Measurements from ENCODE around the gene CAMK2B.

CAMK2B gene

DNA sequence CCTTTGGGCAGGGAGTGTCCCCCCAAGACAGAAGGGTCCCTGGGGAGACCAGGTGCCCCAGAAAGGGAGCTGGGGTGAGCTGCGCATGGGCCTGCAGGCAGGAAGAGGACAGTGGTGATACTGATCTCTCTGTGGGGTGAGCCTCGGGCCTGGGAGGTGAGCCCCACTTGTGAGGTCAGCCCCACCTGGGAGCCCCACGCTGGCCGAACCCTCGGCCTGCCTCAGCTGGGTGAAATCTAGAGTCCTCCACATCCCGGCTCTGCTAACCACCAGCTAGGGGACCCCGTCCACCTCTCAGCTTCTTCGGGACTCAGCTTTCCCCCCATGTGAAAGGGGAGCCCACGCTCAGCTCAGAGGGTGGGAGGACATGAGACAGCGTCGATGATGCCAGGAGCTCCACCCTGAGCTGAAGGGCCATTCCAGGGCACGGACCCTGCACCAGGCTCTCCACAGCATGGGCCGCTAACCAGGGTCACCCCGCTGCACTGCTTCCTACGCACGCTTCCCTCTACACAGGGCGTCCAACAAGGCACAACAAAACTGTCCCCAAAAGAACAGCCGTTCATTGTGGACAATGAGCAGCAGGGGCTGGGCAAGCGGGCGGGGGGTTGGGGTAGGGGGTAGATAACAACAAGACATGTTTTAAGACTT is 48.7 kb downstream of the CAMK2B start:
- TF ChIP-seq SIN3A (IDR thresholded peaks at IDR 0.05; ENCODE audit: borderline replicate concordance, insufficient read depth, low read length): no peak
- TF ChIP-seq POLR2AphosphoS5 (IDR thresholded peaks at IDR 0.05; ENCODE audit: low read depth, low read length): no peak
- TF ChIP-seq FOXP2 (optimal IDR thresholded peaks at IDR 0.05; ENCODE audit: borderline replicate concordance, extremely low read depth, extremely low read length, insufficient read depth): no peak
- TF ChIP-seq TAF1 (IDR thresholded peaks at IDR 0.05; ENCODE audit: borderline replicate concordance, insufficient read depth, low read length): no peak
- TF ChIP-seq, protein P1, sequence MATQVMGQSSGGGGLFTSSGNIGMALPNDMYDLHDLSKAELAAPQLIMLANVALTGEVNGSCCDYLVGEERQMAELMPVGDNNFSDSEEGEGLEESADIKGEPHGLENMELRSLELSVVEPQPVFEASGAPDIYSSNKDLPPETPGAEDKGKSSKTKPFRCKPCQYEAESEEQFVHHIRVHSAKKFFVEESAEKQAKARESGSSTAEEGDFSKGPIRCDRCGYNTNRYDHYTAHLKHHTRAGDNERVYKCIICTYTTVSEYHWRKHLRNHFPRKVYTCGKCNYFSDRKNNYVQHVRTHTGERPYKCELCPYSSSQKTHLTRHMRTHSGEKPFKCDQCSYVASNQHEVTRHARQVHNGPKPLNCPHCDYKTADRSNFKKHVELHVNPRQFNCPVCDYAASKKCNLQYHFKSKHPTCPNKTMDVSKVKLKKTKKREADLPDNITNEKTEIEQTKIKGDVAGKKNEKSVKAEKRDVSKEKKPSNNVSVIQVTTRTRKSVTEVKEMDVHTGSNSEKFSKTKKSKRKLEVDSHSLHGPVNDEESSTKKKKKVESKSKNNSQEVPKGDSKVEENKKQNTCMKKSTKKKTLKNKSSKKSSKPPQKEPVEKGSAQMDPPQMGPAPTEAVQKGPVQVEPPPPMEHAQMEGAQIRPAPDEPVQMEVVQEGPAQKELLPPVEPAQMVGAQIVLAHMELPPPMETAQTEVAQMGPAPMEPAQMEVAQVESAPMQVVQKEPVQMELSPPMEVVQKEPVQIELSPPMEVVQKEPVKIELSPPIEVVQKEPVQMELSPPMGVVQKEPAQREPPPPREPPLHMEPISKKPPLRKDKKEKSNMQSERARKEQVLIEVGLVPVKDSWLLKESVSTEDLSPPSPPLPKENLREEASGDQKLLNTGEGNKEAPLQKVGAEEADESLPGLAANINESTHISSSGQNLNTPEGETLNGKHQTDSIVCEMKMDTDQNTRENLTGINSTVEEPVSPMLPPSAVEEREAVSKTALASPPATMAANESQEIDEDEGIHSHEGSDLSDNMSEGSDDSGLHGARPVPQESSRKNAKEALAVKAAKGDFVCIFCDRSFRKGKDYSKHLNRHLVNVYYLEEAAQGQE (IDR thresholded peaks at IDR 0.05; ENCODE audit: insufficient read depth in 1 of 2, low read depth in 2 of 2, low read length in 2 of 2): no peak

DNA sequence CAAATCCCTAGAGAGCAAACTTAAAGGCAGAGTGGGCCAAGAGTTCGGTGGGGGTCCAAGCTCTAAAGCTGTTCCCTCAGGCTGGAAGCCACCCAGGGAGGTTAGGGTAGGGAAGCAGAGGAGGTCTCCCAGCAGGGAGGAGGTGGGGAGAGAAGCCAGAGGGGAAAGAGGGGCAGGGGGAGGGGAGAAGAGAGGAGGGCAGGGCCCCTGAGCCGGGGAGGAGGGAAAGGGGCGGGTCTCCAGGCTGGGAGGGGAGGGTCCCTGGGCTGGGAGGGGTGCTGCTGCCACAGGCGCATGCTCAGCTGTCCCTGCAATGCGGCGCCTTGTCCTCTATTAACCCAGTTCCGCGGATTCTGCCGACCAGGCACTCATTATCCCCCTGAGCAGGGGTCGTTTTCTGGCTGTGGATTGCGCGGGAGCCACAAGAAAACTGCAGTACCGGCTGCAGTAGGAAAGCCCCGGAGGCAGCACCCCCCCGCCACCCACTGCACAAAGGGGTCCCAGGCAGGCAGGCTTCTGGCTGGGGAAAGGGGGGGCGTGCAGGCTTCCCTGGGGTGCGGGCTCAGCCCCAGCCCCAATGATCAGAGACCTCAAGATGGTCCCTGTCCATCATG is 49.3 kb downstream of the CAMK2B start:
- TF ChIP-seq, protein P1 (IDR thresholded peaks at IDR 0.05; ENCODE audit: insufficient read depth in 1 of 2, low read depth in 2 of 2, low read length in 2 of 2): no peak
- TF ChIP-seq SIN3A (IDR thresholded peaks at IDR 0.05; ENCODE audit: borderline replicate concordance, insufficient read depth, low read length) (no peak), POLR2AphosphoS5 (IDR thresholded peaks at IDR 0.05; ENCODE audit: low read depth, low read length) (no peak), TAF1 (IDR thresholded peaks at IDR 0.05; ENCODE audit: borderline replicate concordance, insufficient read depth, low read length) (no peak), FOXP2 (optimal IDR thresholded peaks at IDR 0.05; ENCODE audit: borderline replicate concordance, extremely low read depth, extremely low read length, insufficient read depth) (no peak)

DNA sequence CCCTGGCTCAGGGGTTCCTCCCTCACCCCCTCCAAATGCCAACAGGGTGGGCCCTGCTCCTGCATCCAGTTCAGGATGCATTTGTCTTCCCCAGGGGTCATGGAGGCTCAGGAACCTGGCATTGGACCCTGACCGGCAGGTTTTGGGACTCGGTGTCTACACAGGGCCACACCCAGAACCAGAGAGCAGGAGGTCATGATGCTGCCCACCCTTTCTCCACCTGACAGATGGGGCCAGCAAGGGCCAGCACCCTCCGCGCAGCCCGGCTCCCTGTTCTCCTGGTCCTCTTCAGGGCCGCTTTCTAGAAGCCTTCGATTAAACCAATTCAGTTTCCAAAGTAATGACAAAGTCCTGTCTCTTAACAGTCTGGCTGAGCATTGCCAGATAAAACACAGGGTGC is 50.2 kb downstream of the CAMK2B start:
- TF ChIP-seq POLR2AphosphoS5 (IDR thresholded peaks at IDR 0.05; ENCODE audit: low read depth, low read length) (no peak), FOXP2 (optimal IDR thresholded peaks at IDR 0.05; ENCODE audit: borderline replicate concordance, extremely low read depth, extremely low read length, insufficient read depth) (no peak), TAF1 (IDR thresholded peaks at IDR 0.05; ENCODE audit: borderline replicate concordance, insufficient read depth, low read length) (no peak), SIN3A (IDR thresholded peaks at IDR 0.05; ENCODE audit: borderline replicate concordance, insufficient read depth, low read length) (no peak)
- TF ChIP-seq, protein P1 (IDR thresholded peaks at IDR 0.05; ENCODE audit: insufficient read depth in 1 of 2, low read depth in 2 of 2, low read length in 2 of 2): no peak

DNA sequence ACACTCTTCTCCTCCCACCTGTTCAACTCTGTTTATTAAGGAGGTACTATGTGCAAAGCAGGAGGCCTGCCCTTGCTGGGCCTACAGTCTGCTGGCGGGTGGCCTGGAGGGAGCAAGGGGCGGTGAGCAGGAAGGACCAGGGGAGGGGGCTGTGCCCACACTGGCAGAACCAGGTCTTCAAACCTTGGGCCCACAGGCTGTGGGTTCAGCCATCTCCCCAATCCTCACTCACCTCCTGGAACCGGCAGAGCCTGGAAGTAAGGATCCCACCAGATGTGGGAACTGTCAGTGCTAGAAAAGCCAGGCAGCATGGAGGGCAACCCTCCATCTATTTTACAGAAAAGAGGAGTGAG is 50.8 kb downstream of the CAMK2B start:
- TF ChIP-seq POLR2AphosphoS5 (IDR thresholded peaks at IDR 0.05; ENCODE audit: low read depth, low read length) (no peak), TAF1 (IDR thresholded peaks at IDR 0.05; ENCODE audit: borderline replicate concordance, insufficient read depth, low read length) (no peak), FOXP2 (optimal IDR thresholded peaks at IDR 0.05; ENCODE audit: borderline replicate concordance, extremely low read depth, extremely low read length, insufficient read depth) (no peak), SIN3A (IDR thresholded peaks at IDR 0.05; ENCODE audit: borderline replicate concordance, insufficient read depth, low read length) (no peak)
- TF ChIP-seq, protein P1 (IDR thresholded peaks at IDR 0.05; ENCODE audit: insufficient read depth in 1 of 2, low read depth in 2 of 2, low read length in 2 of 2): no peak

All from PFSK-1 (cell line).